Measurements from ENCODE around the gene BRD2.

DNA sequence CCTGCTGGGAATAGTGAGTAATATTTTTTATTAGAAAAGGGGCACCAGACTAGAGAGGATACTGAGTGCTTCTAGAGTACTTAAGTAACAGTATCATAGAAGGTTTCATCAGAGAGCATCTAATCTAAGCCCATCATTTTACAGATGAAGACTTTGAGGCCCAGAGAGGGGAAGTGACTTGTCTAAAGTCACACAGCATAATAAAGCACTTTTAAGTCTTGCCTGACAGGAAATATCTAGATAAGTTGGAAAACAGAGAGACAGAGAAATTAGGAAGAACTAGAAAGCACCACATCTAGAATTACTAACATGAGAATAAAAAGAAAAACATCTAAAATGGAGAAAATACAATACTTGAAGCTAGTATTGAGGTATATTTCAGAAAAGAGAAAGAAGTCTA is 21.5 kb upstream of the BRD2 start:
- no peak for TF ChIP-seq POLR2A (IDR thresholded peaks at IDR 0.05)
- TF ChIP-seq, protein P1, sequence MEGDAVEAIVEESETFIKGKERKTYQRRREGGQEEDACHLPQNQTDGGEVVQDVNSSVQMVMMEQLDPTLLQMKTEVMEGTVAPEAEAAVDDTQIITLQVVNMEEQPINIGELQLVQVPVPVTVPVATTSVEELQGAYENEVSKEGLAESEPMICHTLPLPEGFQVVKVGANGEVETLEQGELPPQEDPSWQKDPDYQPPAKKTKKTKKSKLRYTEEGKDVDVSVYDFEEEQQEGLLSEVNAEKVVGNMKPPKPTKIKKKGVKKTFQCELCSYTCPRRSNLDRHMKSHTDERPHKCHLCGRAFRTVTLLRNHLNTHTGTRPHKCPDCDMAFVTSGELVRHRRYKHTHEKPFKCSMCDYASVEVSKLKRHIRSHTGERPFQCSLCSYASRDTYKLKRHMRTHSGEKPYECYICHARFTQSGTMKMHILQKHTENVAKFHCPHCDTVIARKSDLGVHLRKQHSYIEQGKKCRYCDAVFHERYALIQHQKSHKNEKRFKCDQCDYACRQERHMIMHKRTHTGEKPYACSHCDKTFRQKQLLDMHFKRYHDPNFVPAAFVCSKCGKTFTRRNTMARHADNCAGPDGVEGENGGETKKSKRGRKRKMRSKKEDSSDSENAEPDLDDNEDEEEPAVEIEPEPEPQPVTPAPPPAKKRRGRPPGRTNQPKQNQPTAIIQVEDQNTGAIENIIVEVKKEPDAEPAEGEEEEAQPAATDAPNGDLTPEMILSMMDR (IDR thresholded peaks at IDR 0.05), result no peak
